Measurements from ENCODE around the gene KIAA0319L.
A peak's percentile ranks its signal among the peaks of the same experiment; 100 is the strongest.

The KIAA0319L gene

GRCh38 chr1:35563166-35563565 lies 6.0 kb upstream of the KIAA0319L start:
- DNase-seq (ENCODE audit: low read depth, low spot score), result no peak

- DNase-seq (ENCODE audit: low read depth, low spot score), result no peak
Measured at GRCh38 chr1:35561972-35562680, 4.9 kb upstream of the KIAA0319L start.

GRCh38 chr1:35561297-35561971 lies 4.2 kb upstream of the KIAA0319L start:
- DNase-seq (ENCODE audit: low read depth, low spot score), result no peak

- peak; percentile 77 for DNase-seq (ENCODE audit: low read depth, low spot score)
Measured at GRCh38 chr1:35560256-35561225, 3.3 kb upstream of the KIAA0319L start.

- no peak for DNase-seq (ENCODE audit: low read depth, low spot score)
Measured at GRCh38 chr1:35559317-35559944, 2.2 kb upstream of the KIAA0319L start.

GRCh38 chr1:35558374-35559316 lies 1.4 kb upstream of the KIAA0319L start:
- DNase-seq (ENCODE audit: low read depth, low spot score), result no peak

- peak; percentile 99 for DNase-seq (ENCODE audit: low read depth, low spot score)
Measured at GRCh38 chr1:35557611-35558373, 589 bp upstream of the KIAA0319L start, which contains the start of gene NCDN. NCDN (plus strand) TSS chr1:35557799; CDS start chr1:35558191, 392 bp downstream.

- no peak for DNase-seq (ENCODE audit: low read depth, low spot score)
Measured at GRCh38 chr1:35556484-35557117, 602 bp downstream of the KIAA0319L start.

GRCh38 chr1:35555601-35556477 lies 1.4 kb downstream of the KIAA0319L start:
- DNase-seq (ENCODE audit: low read depth, low spot score), result no peak

GRCh38 chr1:35555212-35555584 lies 2.0 kb downstream of the KIAA0319L start:
- no peak for DNase-seq (ENCODE audit: low read depth, low spot score)

GRCh38 chr1:35554266-35555211 lies 2.7 kb downstream of the KIAA0319L start:
- no peak for DNase-seq (ENCODE audit: low read depth, low spot score)

GRCh38 chr1:35553851-35554250 lies 3.4 kb downstream of the KIAA0319L start:
- no peak for DNase-seq (ENCODE audit: low read depth, low spot score)

GRCh38 chr1:35546614-35547013 lies 10.6 kb downstream of the KIAA0319L start:
- DNase-seq (ENCODE audit: low read depth, low spot score), result no peak

GRCh38 chr1:35544976-35545375 lies 12.2 kb downstream of the KIAA0319L start:
- peak; percentile 62 for DNase-seq (ENCODE audit: low read depth, low spot score)

GRCh38 chr1:35539824-35540261 lies 17.4 kb downstream of the KIAA0319L start:
- peak; percentile 50 for DNase-seq (ENCODE audit: low read depth, low spot score)

GRCh38 chr1:35539073-35539823 lies 18.0 kb downstream of the KIAA0319L start:
- DNase-seq (ENCODE audit: low read depth, low spot score), result peak; percentile 38

Measured in astrocyte of the hippocampus (primary cell).